HG03571 (cell line): ENCODE data around the gene HTT-AS.

Experiments
- ATAC-seq: cut with Tn5 transposase; IDR thresholded peaks from one replicate; pipeline ENCODE4 v1.9.1; 2021; ENCODE audit not compliant: unreplicated experiment

Gene HTT-AS

DNA sequence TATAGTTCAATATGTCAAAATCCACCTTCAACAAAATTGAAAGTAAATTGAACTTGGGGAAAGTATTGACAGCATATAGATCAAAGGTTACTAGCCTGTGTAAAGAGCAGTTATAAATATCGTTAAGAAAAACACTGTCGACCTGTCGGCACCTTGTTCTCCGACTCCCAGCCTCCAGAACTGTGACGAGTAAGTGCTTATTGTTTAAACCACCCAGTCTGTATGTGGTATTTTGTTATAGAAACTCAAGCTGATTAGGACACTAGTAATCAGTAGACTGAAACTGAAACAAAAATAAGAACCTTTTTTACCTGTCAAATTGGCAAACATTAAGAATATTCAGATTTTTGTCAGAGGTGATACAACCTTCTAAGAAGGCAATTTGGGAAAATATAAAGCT is 17.1 kb upstream of the HTT-AS start:
- no peak for ATAC-seq

DNA sequence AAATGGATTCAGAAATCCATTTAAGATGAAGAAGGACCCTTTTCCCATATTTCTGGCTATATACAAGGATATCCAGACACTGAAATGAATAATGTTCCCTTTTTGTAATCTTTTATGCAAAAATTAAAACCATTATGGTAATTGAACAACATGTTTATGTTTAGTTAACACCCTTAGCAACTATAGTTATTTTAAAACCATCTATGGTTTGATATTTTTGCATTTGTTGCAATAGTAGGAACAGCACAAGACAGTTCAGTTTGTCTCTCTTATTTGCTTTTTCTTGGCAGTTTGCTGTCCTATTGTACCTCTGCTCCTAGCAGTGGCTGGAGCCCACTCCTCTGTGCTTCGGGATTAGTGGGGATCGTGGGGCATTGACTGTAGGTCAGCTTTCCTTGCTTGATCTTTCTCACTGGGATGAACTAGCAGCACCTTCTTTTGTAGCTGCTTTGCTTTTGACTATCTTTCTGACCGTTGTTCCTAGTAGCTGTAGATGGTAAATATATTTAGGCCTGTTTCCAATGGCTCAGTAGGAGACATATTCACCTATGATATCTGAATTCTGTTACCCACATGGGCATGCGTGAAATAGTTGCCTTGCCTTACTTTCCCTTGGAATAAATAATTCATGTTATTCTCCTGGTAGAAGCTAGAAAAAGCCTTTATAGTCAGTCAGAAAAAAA is 12.9 kb upstream of the HTT-AS start:
- no peak for ATAC-seq

DNA sequence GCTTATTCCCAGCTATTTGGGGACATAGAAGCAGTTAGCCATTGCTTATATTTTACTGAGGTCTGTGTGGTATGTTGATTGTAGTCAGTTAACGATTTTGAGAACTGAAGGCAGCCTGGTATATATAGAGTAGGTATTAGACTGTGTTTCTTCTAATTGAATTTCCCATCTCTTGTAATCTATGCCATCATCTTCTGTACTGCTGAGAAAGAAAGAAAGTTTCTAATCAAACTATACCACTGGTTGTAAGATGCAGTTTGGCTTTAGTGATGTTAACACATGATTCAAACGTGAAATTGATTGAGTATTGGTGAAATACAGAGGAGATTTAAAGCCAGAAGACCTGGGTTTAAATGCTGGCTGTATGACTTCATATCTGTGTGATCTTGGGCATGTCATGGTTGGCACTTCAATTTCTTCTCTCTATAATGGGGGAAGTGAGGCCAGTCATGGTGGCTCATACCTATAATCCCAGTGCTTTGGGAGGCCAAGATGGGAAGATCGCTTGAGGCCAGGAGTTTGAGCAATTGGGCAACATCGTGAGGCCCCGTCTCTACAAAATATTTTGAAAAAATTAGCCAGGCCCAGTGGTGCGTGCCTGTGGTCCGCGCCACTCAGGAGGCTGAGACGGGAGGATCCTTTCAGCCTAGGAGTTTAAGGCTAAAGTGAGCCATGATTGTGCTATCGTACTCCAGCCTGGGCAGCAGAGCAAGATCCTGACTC is 11.8 kb upstream of the HTT-AS start:
- no peak for ATAC-seq

DNA sequence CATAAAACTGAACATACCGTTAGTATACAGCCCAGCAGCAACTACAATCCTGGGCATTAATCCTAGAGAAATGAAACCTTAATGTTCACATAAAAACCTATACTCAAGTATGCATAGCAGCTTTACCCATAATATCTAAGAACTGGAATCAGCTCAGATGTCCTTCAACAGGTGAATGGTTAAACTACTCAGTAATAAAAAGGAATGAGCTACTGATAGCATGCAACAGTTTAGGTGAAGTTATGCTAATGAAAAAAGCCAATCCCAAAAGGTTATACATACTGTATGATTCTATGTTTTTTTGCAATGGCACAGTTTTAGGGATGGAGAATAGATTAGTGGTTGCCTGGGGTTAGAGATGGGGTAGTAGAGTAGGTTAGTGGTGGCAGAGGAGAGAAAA is 9.4 kb upstream of the HTT-AS start:
- no peak for ATAC-seq

DNA sequence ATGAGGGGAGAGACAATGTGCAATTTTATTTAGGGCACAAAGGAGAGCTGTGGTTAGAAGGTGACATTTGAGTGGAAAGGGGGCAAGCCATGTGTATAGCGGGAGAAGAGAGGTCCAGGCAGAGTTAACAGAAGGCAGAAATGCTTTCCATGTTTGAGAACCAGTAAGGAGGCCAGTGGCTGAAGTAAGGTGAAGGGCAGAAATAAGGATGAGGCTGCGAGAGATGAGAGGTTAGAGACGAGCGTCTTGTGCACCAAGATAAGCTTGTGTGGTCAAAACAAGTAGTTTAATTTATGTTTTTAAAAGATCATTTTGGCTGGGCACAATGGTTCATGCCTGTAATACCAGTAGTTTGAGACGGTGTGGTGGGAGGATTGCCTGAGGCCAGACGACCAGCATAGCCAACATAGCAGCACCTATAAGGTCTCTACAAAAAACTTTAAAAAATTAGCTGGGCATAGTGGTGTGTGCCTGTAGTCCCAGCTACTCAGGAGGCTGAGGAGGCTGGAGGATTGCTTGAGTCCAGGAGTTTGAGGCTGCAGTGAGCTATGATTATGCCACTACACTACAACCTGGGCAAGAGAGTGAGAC is 8.7 kb upstream of the HTT-AS start:
- no peak for ATAC-seq

DNA sequence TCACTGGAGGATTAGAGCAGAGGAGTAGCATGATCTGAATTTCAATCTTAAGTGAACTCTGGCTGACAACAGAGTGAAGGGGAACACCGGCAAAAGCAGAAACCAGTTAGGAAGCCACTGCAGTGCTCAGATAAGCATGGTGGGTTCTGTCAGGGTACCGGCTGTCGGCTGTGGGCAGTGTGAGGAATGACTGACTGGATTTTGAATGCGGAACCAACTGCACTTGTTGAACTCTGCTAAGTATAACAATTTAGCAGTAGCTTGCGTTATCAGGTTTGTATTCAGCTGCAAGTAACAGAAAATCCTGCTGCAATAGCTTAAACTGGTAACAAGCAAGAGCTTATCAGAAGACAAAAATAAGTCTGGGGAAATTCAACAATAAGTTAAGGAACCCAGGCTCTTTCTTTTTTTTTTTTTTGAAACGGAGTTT is 5.4 kb upstream of the HTT-AS start:
- no peak for ATAC-seq

DNA sequence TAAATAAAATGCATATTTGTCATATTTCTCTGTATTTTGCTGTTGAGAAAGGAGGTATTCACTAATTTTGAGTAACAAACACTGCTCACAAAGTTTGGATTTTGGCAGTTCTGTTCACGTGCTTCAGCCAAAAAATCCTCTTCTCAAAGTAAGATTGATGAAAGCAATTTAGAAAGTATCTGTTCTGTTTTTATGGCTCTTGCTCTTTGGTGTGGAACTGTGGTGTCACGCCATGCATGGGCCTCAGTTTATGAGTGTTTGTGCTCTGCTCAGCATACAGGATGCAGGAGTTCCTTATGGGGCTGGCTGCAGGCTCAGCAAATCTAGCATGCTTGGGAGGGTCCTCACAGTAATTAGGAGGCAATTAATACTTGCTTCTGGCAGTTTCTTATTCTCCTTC is 3.5 kb upstream of the HTT-AS start:
- no peak for ATAC-seq

DNA sequence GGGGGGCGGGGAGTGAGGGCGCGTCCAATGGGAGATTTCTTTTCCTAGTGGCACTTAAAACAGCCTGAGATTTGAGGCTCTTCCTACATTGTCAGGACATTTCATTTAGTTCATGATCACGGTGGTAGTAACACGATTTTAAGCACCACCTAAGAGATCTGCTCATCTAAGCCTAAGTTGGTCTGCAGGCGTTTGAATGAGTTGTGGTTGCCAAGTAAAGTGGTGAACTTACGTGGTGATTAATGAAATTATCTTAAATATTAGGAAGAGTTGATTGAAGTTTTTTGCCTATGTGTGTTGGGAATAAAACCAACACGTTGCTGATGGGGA is 1.3 kb upstream of the HTT-AS start:
- ATAC-seq: no peak

DNA sequence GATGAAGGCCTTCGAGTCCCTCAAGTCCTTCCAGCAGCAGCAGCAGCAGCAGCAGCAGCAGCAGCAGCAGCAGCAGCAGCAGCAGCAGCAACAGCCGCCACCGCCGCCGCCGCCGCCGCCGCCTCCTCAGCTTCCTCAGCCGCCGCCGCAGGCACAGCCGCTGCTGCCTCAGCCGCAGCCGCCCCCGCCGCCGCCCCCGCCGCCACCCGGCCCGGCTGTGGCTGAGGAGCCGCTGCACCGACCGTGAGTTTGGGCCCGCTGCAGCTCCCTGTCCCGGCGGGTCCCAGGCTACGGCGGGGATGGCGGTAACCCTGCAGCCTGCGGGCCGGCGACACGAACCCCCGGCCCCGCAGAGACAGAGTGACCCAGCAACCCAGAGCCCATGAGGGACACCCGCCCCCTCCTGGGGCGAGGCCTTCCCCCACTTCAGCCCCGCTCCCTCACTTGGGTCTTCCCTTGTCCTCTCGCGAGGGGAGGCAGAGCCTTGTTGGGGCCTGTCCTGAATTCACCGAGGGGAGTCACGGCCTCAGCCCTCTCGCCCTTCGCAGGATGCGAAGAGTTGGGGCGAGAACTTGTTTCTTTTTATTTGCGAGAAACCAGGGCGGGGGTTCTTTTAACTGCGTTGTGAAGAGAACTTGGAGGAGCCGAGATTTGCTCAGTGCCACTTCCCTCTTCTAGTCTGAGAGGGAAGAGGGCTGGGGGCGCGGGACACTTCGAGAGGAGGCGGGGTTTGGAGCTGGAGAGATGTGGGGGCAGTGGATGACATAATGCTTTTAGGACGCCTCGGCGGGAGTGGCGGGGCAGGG is 711 bp upstream of the HTT-AS start:
- no peak for ATAC-seq

DNA sequence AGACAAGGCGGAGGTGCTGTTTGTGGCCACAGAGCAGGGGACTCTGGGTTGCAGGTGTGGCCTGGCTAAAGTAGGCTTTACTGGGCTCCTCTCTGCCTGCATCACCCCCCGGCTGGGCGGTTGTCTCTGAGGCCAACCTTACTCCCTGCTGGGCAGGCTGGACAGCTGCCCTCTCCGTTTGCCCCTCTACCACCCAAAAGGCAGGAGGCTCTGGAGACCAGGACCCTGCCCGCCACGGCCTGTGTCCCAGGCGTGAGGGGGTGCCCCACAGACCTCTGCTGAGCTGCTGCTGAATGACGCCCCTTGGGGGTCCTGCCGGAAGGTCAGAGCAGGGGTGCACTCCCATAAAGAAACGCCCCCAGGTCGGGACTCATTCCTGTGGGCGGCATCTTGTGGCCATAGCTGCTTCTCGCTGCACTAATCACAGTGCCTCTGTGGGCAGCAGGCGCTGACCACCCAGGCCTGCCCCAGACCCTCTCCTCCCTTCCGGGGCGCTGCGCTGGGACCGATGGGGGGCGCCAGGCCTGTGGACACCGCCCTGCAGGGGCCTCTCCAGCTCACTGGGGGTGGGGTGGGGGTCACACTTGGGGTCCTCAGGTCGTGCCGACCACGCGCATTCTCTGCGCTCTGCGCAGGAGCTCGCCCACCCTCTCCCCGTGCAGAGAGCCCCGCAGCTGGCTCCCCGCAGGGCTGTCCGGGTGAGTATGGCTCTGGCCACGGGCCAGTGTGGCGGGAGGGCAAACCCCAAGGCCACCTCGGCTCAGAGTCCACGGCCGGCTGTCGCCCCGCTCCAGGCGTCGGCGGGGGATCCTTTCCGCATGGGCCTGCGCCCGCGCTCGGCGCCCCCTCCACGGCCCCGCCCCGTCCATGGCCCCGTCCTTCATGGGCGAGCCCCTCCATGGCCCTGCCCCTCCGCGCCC is 920 bp downstream of the HTT-AS start:
- peak; percentile 30 for ATAC-seq

DNA sequence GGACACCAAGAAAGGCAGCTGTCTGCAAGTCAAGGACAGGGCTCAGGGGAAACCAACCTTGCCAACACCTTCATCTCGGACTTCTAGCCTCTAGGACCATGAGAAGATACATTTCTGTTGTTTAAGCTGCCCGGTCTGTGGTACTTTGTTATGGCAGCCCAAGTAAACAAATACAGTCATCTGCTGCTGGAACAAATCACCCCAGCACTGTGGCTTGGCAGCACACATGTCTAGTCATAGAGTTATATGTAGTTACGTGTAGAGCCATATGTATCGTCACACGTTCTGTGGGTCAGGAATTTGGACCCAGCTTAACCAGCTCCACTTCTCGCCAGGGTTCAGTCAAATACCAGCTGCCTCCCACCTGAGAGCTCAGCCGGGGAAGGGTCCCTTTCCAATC is 2.5 kb downstream of the HTT-AS start:
- no peak for ATAC-seq

DNA sequence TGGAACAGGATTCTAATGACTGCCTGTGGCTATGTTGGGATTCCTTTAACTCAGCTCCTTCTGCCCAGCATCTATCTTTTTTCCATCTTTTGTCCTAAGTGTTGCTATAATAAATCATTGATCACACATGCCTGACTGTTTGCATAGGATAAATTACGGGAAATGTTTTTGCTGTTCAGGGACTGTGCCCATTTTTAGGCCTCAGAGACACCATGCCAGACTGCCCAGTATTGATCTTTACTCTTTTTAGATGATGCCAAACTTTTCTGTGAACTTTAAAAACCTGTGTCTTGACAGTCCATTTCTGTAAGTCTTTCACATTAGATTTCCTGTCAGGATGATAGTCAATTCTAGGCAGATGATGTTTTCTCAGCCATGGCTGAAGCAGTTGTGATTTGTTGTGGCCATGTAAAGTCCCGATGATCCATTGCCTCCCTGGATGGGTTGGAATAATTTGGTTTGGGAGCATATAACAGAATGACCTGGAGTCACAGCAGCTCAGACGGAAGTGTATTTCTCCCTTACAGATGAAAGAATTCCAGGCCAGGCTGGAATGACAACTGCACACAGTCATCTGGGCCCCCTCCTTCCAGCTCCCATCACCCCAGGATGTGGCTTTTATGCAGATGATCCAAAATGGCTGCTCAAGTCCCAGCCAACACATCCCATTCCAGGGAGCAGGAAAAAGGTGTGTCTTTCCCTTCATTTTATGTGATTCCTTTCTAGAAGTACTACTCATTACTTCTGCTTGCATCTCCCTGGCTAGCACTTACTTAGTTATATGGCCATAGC is 3.4 kb downstream of the HTT-AS start:
- no peak for ATAC-seq

DNA sequence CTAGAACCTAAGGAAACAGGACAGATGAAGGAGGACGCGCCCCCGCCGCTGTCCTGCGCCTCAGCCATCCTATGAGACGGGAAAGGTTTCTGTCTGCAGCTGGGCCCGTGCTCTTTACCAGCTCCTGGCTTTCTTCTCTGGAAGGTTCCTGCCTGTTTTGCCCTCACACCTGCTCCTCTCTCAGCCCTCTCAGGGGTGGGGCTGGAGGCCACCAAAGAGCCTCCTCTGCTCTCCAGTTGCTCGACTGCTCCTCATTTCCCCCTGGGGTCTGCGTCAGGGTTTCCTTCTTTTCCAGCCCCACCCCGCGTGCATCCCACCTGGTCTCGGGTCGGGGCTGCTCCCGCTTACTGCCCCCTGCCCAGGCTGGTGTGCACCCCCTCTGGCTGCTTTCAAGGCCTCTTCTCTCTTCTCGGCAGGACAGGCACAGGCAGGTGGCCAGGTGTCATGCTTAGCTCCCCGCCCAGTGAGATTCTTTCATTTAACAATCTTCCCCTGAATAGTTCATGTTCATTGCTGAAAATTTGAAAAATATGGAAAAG is 4.6 kb downstream of the HTT-AS start:
- ATAC-seq: no peak

DNA sequence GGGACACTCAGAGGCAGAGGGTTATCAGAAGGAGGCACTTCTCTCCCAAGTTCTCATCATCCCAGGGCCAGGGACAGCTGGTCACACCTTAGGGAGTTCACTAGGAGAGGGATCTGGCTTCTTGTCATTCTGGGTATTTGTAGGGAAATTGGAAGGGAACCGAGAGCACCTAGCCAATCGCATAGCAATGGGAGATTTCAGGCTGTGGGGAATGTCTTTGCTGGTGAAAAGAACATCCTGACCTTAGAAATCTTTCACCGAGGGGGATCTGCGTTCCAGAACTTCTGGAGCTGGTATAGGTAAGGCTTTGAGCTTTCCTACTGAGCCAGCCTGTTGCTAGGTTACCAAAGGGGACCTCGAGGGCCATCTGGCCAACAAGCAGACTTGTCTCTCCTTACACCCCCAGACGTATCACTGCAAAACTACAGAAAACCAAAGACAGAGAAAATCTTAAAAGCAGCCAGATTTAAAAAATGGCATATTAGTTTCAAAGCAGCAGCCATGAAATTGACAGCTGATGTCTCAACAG is 6.8 kb downstream of the HTT-AS start:
- no peak for ATAC-seq

DNA sequence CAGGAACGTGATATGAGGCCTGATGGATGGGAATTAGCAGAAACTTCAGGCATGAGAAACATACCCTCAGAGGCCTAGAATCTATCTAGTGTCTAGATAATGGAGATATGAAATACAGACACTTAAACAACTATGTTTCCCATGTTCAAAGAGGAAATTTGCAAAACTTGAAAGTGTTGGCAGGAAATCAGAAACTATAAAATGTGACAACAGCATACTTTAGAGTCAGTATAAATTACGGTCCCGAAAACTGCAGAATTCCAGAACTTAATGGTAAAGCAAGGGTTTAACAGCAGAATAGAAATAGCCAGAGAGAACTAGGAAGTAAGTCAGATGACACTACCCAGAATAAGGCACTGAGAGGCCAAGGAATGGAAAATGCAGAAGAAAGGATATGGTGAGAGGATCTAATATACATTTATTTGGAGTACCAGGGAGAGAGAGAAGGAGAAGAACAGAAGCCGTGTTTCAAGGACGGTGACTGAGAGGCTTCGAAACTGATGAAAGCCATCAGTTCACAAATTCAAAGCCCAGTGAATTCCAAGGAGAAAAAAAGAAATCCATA is 7.4 kb downstream of the HTT-AS start:
- ATAC-seq: no peak

DNA sequence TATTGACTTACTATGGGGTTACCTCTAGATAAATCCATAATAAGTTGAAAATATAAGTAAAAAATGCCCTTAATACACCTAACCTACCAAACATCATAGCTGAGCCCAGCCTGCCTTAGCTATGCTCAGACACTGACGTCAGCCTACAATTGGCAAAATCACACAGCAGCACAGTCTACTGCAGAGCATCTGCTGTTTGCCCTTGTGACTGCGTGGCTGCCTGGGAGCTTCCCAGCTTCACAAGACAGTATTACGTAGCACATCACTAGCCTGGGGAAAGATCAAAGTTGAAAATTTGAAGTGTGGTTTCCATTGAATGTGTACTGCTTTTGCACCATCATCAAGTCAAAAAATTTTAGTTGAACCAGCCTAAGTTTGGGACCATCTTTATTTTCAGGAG is 8.8 kb downstream of the HTT-AS start:
- no peak for ATAC-seq

DNA sequence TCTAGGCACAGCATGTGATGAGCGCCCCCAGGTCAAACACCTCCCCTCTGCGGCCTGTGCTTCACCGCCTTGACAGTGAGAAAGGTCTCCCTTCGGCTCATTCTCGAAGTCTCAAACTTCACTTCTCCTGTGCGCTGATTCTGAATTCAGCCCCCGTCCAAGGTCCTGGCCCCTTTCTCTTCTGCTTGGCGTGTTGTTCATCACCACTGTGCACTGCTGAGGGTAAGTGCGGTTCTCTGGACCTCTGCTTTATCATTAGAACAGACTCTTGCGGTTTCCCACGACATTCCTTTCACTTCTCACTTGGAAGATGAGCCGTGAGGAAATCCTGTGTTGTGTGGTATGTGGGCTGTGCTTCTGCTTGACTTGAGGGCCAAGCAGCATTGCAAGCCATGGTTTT is 11.9 kb downstream of the HTT-AS start:
- ATAC-seq: no peak

DNA sequence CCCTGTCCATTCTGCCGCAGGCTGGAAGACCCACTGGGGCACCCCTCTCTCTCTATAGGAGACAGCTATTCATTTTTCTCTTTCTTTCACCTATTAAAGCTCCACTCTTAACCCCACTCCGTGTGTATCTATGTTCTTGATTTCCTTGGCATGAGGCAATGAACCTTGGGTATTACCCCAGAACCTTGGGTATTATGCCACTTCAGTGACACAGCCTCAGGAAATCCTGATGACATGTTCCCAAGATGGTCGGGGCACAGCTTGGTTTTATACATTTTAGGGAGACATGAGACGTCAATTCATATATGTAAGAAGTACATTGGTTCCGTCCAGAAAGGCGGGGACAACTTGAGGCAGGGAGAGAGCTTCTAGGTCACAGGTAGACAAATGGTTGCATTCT is 13.4 kb downstream of the HTT-AS start:
- no peak for ATAC-seq

DNA sequence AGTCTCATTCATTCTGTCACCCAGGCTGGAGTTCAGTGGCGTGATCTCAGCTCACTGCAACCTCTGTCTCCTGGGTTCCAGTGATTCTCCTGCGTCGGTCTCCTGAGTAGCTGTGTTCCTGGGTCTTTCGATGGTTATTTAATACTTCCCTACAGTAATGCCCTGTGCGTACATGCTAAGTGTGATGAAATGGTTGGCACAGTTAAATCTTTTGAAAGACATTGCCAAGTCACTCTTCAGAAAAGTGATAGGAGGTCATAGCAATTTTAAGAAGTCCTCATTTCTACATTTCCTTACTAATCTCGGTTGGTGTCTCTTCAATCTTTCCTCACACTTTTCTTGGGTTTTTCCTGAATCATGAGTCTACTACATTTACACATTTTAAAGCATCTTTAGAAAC is 14.4 kb downstream of the HTT-AS start:
- no peak for ATAC-seq
